ENCODE results near the gene KCNE4.

Gene KCNE4

DNA sequence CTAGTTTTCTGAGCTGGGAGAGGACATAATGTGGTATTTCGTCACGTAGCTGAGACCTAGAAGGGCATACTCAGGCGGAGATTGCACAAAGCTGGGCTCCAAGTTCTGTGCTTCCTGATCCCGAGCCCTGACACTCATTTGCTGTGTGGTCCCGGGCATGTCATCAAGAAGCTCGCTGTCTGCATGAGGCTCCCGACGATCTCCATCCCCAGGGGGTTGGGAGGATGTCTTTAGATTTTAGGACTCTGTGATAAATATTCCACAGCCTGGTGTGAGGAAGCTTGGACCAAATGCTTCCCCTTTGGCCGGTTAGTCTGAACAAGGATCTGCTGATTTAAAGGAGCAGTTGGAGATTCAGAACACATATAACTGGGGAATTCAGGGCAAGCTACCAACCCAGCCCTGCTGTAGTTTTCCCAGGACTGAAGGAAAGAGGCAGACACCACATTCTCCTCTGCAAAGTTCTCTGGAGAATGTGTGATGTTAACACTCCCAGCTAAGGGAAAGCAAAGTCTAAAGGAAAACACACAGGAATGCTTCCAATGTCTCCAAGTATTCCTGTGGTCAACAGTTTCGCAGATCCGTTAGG is 2.3 kb downstream of the KCNE4 start:
- H3K9ac ChIP-seq (ENCODE audit: low read depth, low read length) = no peak overlapping the region
- no peak for TF ChIP-seq EZH2 (IDR thresholded peaks at IDR 0.05; ENCODE audit: borderline replicate concordance, low read depth, low read length, severe bottlenecking)
- TF ChIP-seq, protein P1, sequence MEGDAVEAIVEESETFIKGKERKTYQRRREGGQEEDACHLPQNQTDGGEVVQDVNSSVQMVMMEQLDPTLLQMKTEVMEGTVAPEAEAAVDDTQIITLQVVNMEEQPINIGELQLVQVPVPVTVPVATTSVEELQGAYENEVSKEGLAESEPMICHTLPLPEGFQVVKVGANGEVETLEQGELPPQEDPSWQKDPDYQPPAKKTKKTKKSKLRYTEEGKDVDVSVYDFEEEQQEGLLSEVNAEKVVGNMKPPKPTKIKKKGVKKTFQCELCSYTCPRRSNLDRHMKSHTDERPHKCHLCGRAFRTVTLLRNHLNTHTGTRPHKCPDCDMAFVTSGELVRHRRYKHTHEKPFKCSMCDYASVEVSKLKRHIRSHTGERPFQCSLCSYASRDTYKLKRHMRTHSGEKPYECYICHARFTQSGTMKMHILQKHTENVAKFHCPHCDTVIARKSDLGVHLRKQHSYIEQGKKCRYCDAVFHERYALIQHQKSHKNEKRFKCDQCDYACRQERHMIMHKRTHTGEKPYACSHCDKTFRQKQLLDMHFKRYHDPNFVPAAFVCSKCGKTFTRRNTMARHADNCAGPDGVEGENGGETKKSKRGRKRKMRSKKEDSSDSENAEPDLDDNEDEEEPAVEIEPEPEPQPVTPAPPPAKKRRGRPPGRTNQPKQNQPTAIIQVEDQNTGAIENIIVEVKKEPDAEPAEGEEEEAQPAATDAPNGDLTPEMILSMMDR (IDR thresholded peaks at IDR 0.05; ENCODE audit: borderline replicate concordance, extremely low read depth, low read length, poor library complexity, severe bottlenecking) = no peak
- H3K4me3 ChIP-seq (ENCODE audit: low read depth in 1 of 2, low read length in 2 of 2) = no peak overlapping the region
- H3K36me3 ChIP-seq (ENCODE audit: insufficient read depth, low read length) = no peaks in the 10 kb centered on the region
- H3K9me3 ChIP-seq (ENCODE audit: insufficient read depth, low read length, severe bottlenecking) = no peaks in the 10 kb centered on the region
- H3K79me2 ChIP-seq (ENCODE audit: insufficient read depth, low read length) = no peaks in the 10 kb centered on the region
- no peaks in the 10 kb centered on the region for H3K27me3 ChIP-seq (ENCODE audit: insufficient read depth, low read length, poor library complexity)
- H3K4me1 ChIP-seq (ENCODE audit: insufficient read depth, low read length) = no peaks in the 10 kb centered on the region
- no peak for ATAC-seq (ENCODE audit: insufficient read depth, low read depth)
- H3K4me2 ChIP-seq (ENCODE audit: insufficient read depth, low read length) = no peak overlapping the region
- no peaks in the 10 kb centered on the region for H4K20me1 ChIP-seq (ENCODE audit: insufficient read depth, low read length)
- no peak overlapping the region for H3K27ac ChIP-seq (ENCODE audit: low read length)
- no peak for DNase-seq
- no peak overlapping the region for H2AFZ ChIP-seq (ENCODE audit: low read depth, low read length)

DNA sequence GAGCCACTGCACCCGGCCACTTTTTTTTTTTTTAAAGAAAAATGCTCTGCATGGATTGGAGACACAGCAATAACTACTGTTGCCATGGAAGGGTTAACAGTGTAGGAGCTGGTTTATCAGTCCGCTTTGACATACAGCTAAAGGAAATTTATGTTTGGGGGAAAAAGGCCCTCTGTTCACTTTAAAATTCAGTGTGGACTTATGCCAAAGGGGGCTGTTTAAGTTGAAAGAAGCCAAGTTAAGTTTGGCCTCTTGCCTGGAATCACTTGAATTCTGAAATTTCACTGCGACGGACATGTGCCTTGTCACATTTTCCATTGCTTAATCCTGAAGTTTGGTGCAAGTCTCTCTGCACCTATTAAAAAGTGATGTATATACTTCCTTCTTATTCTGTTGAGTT is 3.1 kb downstream of the KCNE4 start:
- Histone ChIP-seq H3K27me3 (ENCODE audit: insufficient read depth, low read length, poor library complexity) (no peaks in the 10 kb centered on the region), H3K4me1 (ENCODE audit: insufficient read depth, low read length) (no peaks in the 10 kb centered on the region), H3K4me3 (ENCODE audit: low read depth in 1 of 2, low read length in 2 of 2) (no peak overlapping the region), H3K36me3 (ENCODE audit: insufficient read depth, low read length) (no peaks in the 10 kb centered on the region), H3K79me2 (ENCODE audit: insufficient read depth, low read length) (no peaks in the 10 kb centered on the region), H2AFZ (ENCODE audit: low read depth, low read length) (no peak overlapping the region), H3K4me2 (ENCODE audit: insufficient read depth, low read length) (no peak overlapping the region), H3K9me3 (ENCODE audit: insufficient read depth, low read length, severe bottlenecking) (no peaks in the 10 kb centered on the region), H3K9ac (ENCODE audit: low read depth, low read length) (no peak overlapping the region), H4K20me1 (ENCODE audit: insufficient read depth, low read length) (no peaks in the 10 kb centered on the region), H3K27ac (ENCODE audit: low read length) (no peak overlapping the region)
- DNase-seq = no peak
- ATAC-seq (ENCODE audit: insufficient read depth, low read depth) = no peak
- TF ChIP-seq, protein P1 (IDR thresholded peaks at IDR 0.05; ENCODE audit: borderline replicate concordance, extremely low read depth, low read length, poor library complexity, severe bottlenecking) = no peak
- no peak for TF ChIP-seq EZH2 (IDR thresholded peaks at IDR 0.05; ENCODE audit: borderline replicate concordance, low read depth, low read length, severe bottlenecking)

DNA sequence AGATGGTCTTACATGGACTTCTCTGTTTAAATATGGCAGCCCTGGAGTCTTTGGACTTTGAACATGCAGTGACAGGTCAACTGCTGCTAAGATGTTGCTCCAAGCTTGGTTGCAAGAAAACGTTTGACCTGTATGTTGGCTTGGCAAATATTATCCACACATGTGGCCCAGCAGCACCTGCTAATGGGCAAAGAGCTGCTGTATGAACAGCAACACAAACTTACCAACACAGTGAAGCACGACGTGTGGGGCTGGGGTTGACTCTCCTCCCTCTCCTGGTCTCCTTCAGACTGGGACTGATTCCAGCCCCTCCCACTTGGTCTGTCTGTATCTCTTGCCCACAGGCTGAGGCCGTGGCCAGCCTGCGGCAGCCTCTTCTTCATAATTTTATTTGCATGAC is 3.8 kb downstream of the KCNE4 start:
- no peaks in the 10 kb centered on the region for H3K4me1 ChIP-seq (ENCODE audit: insufficient read depth, low read length)
- H4K20me1 ChIP-seq (ENCODE audit: insufficient read depth, low read length) = no peaks in the 10 kb centered on the region
- no peak overlapping the region for H3K4me2 ChIP-seq (ENCODE audit: insufficient read depth, low read length)
- H3K9me3 ChIP-seq (ENCODE audit: insufficient read depth, low read length, severe bottlenecking) = no peaks in the 10 kb centered on the region
- no peak overlapping the region for H3K27ac ChIP-seq (ENCODE audit: low read length)
- H3K79me2 ChIP-seq (ENCODE audit: insufficient read depth, low read length) = no peaks in the 10 kb centered on the region
- H3K9ac ChIP-seq (ENCODE audit: low read depth, low read length) = no peak overlapping the region
- H3K4me3 ChIP-seq (ENCODE audit: low read depth in 1 of 2, low read length in 2 of 2) = no peak overlapping the region
- ATAC-seq (ENCODE audit: insufficient read depth, low read depth) = no peak
- no peak overlapping the region for H2AFZ ChIP-seq (ENCODE audit: low read depth, low read length)
- H3K27me3 ChIP-seq (ENCODE audit: insufficient read depth, low read length, poor library complexity) = no peaks in the 10 kb centered on the region
- DNase-seq = no peak
- no peak for TF ChIP-seq EZH2 (IDR thresholded peaks at IDR 0.05; ENCODE audit: borderline replicate concordance, low read depth, low read length, severe bottlenecking)
- TF ChIP-seq, protein P1 (IDR thresholded peaks at IDR 0.05; ENCODE audit: borderline replicate concordance, extremely low read depth, low read length, poor library complexity, severe bottlenecking) = no peak
- H3K36me3 ChIP-seq (ENCODE audit: insufficient read depth, low read length) = no peaks in the 10 kb centered on the region

Measured in DND-41 (cell line).